Superior temporal gyrus (tissue), 1 donor: Measurements from ENCODE around the gene SNTG2.

Experiments used
- DNase-seq: peaks from one replicate; pipeline ENCODE4 v3.0.0-alpha.2; 2016; ENCODE audit errors: extremely low spot score

Gene SNTG2

GRCh38 chr2:1147873-1148612 is 197.4 kb downstream of the SNTG2 start:
- no peak for DNase-seq

- DNase-seq: no peak
Measured at GRCh38 chr2:1150724-1151511, 200.3 kb downstream of the SNTG2 start.

- DNase-seq: no peak
Measured at GRCh38 chr2:1152375-1152774, 201.7 kb downstream of the SNTG2 start.

- DNase-seq: no peak
Measured at GRCh38 chr2:1153920-1154319, 203.3 kb downstream of the SNTG2 start.

GRCh38 chr2:1154710-1155594 is 204.3 kb downstream of the SNTG2 start:
- DNase-seq: no peak

- DNase-seq: no peak
Measured at GRCh38 chr2:1156059-1156458, 205.4 kb downstream of the SNTG2 start.

GRCh38 chr2:1156531-1156930 is 205.9 kb downstream of the SNTG2 start:
- no peak for DNase-seq

- no peak for DNase-seq
Measured at GRCh38 chr2:1157107-1157506, 206.5 kb downstream of the SNTG2 start.

GRCh38 chr2:1159013-1159412 is 208.4 kb downstream of the SNTG2 start:
- DNase-seq: no peak

- DNase-seq: no peak
Measured at GRCh38 chr2:1162246-1162645, 211.6 kb downstream of the SNTG2 start.

- no peak for DNase-seq
Measured at GRCh38 chr2:1162768-1163584, 212.3 kb downstream of the SNTG2 start.

- no peak for DNase-seq
Measured at GRCh38 chr2:1166976-1167375, 216.3 kb downstream of the SNTG2 start.

- no peak for DNase-seq
Measured at GRCh38 chr2:1168846-1169245, 218.2 kb downstream of the SNTG2 start.

- DNase-seq: no peak
Measured at GRCh38 chr2:1169291-1169949, 218.8 kb downstream of the SNTG2 start.

- DNase-seq: no peak
Measured at GRCh38 chr2:1170241-1170640, 219.6 kb downstream of the SNTG2 start.

GRCh38 chr2:1170711-1171110 is 220.1 kb downstream of the SNTG2 start:
- no peak for DNase-seq

GRCh38 chr2:1173528-1173927 is 222.9 kb downstream of the SNTG2 start:
- no peak for DNase-seq

- no peak for DNase-seq
Measured at GRCh38 chr2:1181893-1182292, 231.2 kb downstream of the SNTG2 start.

- DNase-seq: no peak
Measured at GRCh38 chr2:1183300-1183699, 232.7 kb downstream of the SNTG2 start.

GRCh38 chr2:1186421-1186820 is 235.8 kb downstream of the SNTG2 start:
- DNase-seq: no peak

GRCh38 chr2:1187189-1187588 is 236.5 kb downstream of the SNTG2 start:
- no peak for DNase-seq
